ENCODE measurements around the gene AGBL1. TPM values are rescaled to one million over a fixed set of nuclear protein-coding genes. Genes with fewer than 3 reads are reported as not detected.

Gene AGBL1
- total and polyA plus RNA-seq, 4 donors: not detected

- Histone ChIP-seq H3K4me1 (ENCODE audit: control insufficient read depth in 4 of 4, insufficient read depth in 4 of 4, low read length in 3 of 4) (no peaks in the 10 kb centered on the region), H3K27me3 (ENCODE audit: control insufficient read depth in 4 of 4, insufficient read depth in 4 of 4, low read length in 3 of 4) (no peaks in the 10 kb centered on the region), H3K36me3 (ENCODE audit: control insufficient read depth in 4 of 4, insufficient read depth in 3 of 4, low read depth in 1 of 4, low read length in 3 of 4) (no peaks in the 10 kb centered on the region), H3K4me3 (ENCODE audit: low read depth in 1 of 3, low read length in 3 of 3) (no peak overlapping the region), H3K9me3 (ENCODE audit: control insufficient read depth in 4 of 4, low read length in 3 of 4) (no peaks in the 10 kb centered on the region), H3K9ac (ENCODE audit: low read depth in 1 of 2, low read length in 2 of 2) (no peak overlapping the region), H3K27ac (ENCODE audit: low read depth in 1 of 2, low read length in 2 of 2) (no peak overlapping the region)
- 80% methylated on average over 4 of the region's 4 CpGs for WGBS
- no peak for TF ChIP-seq ATF3 (IDR thresholded peaks at IDR 0.05)
- TF ChIP-seq CTCF (IDR thresholded peaks at IDR 0.05; ENCODE audit: low read depth, low read length, missing input control): no peak
- DNase-seq (ENCODE audit: low spot score): no peak
Measured at GRCh38 chr15:86871964-86872363, 792.3 kb downstream of the AGBL1 start.

- TF ChIP-seq ATF3 (IDR thresholded peaks at IDR 0.05) (no peak), HNF4A (conservative IDR thresholded peaks at IDR 0.05) (no peak), RAD21 (IDR thresholded peaks at IDR 0.05) (no peak), HNF4G (IDR thresholded peaks at IDR 0.05) (no peak), ZBTB33 (IDR thresholded peaks at IDR 0.05) (no peak), MAX (IDR thresholded peaks at IDR 0.05) (no peak), JUND (IDR thresholded peaks at IDR 0.05) (no peak), FOXA2 (IDR thresholded peaks at IDR 0.05) (no peak), NR2F2 (IDR thresholded peaks at IDR 0.05) (no peak), TAF1 (conservative IDR thresholded peaks at IDR 0.05) (no peak), EGR1 (IDR thresholded peaks at IDR 0.05; ENCODE audit: low read depth in 2 of 2) (no peak), CTCF (IDR thresholded peaks at IDR 0.05; ENCODE audit: low read depth, low read length, missing input control) (no peak)
- no peak for DNase-seq (ENCODE audit: low spot score)
- H3K4me3 ChIP-seq (ENCODE audit: low read depth in 1 of 3, low read length in 3 of 3): no peak overlapping the region
- H3K36me3 ChIP-seq (ENCODE audit: control insufficient read depth in 4 of 4, insufficient read depth in 3 of 4, low read depth in 1 of 4, low read length in 3 of 4): no peaks in the 10 kb centered on the region
- H3K9ac ChIP-seq (ENCODE audit: low read depth in 1 of 2, low read length in 2 of 2): no peak overlapping the region
- no peaks in the 10 kb centered on the region for H3K4me1 ChIP-seq (ENCODE audit: control insufficient read depth in 4 of 4, insufficient read depth in 4 of 4, low read length in 3 of 4)
- H3K27ac ChIP-seq (ENCODE audit: low read depth in 1 of 2, low read length in 2 of 2): no peak overlapping the region
- no peaks in the 10 kb centered on the region for H3K27me3 ChIP-seq (ENCODE audit: control insufficient read depth in 4 of 4, insufficient read depth in 4 of 4, low read length in 3 of 4)
- H3K9me3 ChIP-seq (ENCODE audit: control insufficient read depth in 4 of 4, low read length in 3 of 4): no peaks in the 10 kb centered on the region
- WGBS: 78% methylated on average over 1 of the region's 1 CpG
Measured at GRCh38 chr15:86872782-86873181, 793.1 kb downstream of the AGBL1 start.
